HepG2 (cell line): ENCODE measurements around the gene MRFAP1L1. TPM values are rescaled to one million over a fixed set of nuclear protein-coding genes. Genes with fewer than 3 reads are reported as not detected.
A peak's percentile ranks its signal among the peaks of the same experiment; 100 is the strongest.

Experiments
- AKAP8 ChIP-seq: sonication (generic); formaldehyde crosslinking; IDR thresholded peaks from 2 replicates; pipeline ENCODE4 v1.5.1; 2020; ENCODE audit warnings: mild to moderate bottlenecking, missing genetic modification reagents
- DRAP1 ChIP-seq: IDR thresholded peaks from 2 replicates; pipeline ENCODE4 v1.6.1; 2016; ENCODE audit warnings: missing genetic modification reagents, missing compliant biosample characterization
- EED ChIP-seq: sonication (generic); formaldehyde crosslinking; IDR thresholded peaks from 2 replicates; pipeline ENCODE4 v1.5.0; 2020; ENCODE audit warnings: mild to moderate bottlenecking, missing genetic modification reagents
- FOXO4 ChIP-seq: sonication (generic); formaldehyde crosslinking; conservative IDR thresholded peaks from 2 replicates; pipeline ENCODE4 v1.8.1; 2023; ENCODE audit warnings: missing genetic modification reagents
- GATAD2A ChIP-seq: IDR thresholded peaks from 2 replicates; pipeline ENCODE4 v1.6.1; 2016
- KDM1A ChIP-seq: IDR thresholded peaks from 2 replicates; pipeline ENCODE4 v1.6.1; 2016; ENCODE audit warnings: missing compliant biosample characterization
- KDM4B ChIP-seq: sonication (generic); formaldehyde crosslinking; IDR thresholded peaks from 2 replicates; pipeline ENCODE4 v1.4.0; 2020; ENCODE audit warnings: missing genetic modification reagents
- KLF12 ChIP-seq: sonication (generic); formaldehyde crosslinking; IDR thresholded peaks from 2 replicates; pipeline ENCODE4 v1.4.0; 2020; ENCODE audit warnings: missing genetic modification reagents, borderline replicate concordance
- MAZ ChIP-seq, 2 experiments: sonication (generic) in 1 of 2; formaldehyde crosslinking in 1 of 2; IDR thresholded peaks; 2 replicates each; pipeline versions ENCODE4 v1.5.0 to v1.6.1; 2012 to 2020; ENCODE audit warnings: low read depth in 2 of 2, mild to moderate bottlenecking in 2 of 2, borderline replicate concordance in 1 of 2, improper control_type of control experiment in 1 of 2, low read length in 1 of 2, missing genetic modification reagents in 1 of 2, moderate library complexity in 1 of 2
- NR2F6 ChIP-seq, 2 experiments: IDR thresholded peaks; 2 replicates each; pipeline ENCODE4 v1.6.1; 2016; ENCODE audit warnings: antibody characterized with exemption in 1 of 2, mild to moderate bottlenecking in 1 of 2
- PRPF4 ChIP-seq: fragments of 200-400 bp; formaldehyde crosslinking; IDR thresholded peaks from 2 replicates; pipeline ENCODE4 v1.6.1; 2016; ENCODE audit warnings: low read length, low read depth; ENCODE audit not compliant: poor library complexity, severe bottlenecking
- TAF1 ChIP-seq: sonication (generic); formaldehyde crosslinking; IDR thresholded peaks from 2 replicates; pipeline ENCODE4 v1.4.0; 2020; ENCODE audit warnings: missing genetic modification reagents
- THAP11 ChIP-seq: IDR thresholded peaks from 2 replicates; pipeline ENCODE4 v1.6.1; 2016; ENCODE audit warnings: missing biosample characterization, missing genetic modification reagents
- ZFP37 ChIP-seq: sonication (generic); formaldehyde crosslinking; IDR thresholded peaks from 2 replicates; pipeline ENCODE4 v1.4.0; 2020; ENCODE audit warnings: missing genetic modification reagents, borderline replicate concordance
- ZNF563 ChIP-seq: sonication (generic); formaldehyde crosslinking; IDR thresholded peaks from 2 replicates; pipeline ENCODE4 v1.8.0; 2022; ENCODE audit warnings: mild to moderate bottlenecking, moderate library complexity, missing genetic modification reagents
- ZNF609 ChIP-seq: sonication (generic); formaldehyde crosslinking; IDR thresholded peaks from 2 replicates; pipeline ENCODE4 v1.4.0; 2020; ENCODE audit warnings: mild to moderate bottlenecking, missing genetic modification reagents, borderline replicate concordance
- ZNF782 ChIP-seq: sonication (generic); formaldehyde crosslinking; IDR thresholded peaks from 2 replicates; pipeline ENCODE4 v1.4.0; 2020; ENCODE audit warnings: missing genetic modification reagents, mild to moderate bottlenecking, borderline replicate concordance
- ZSCAN20 ChIP-seq: sonication (generic); formaldehyde crosslinking; IDR thresholded peaks from 2 replicates; pipeline ENCODE4 v1.4.0; 2020; ENCODE audit warnings: missing genetic modification reagents, mild to moderate bottlenecking, borderline replicate concordance
- polyA plus RNA-seq, 8 experiments: library from polyadenylated mRNA; depleted of rRNA in 3 of 8; stranded (reverse) in 7 of 8; unstranded in 1 of 8; fragments of >200 nt; fragmentation: Illumina TruSeq in 4 of 8; extraction: Trizol in 4 of 8; gene quantifications; 2 replicates each; pipeline versions ENCODE4 v1.2.1 to v1.2.3, GENCODE V29; 2011 to 2016; ENCODE audit warnings: low read depth in 4 of 8, missing spikeins in 1 of 8, mixed read lengths in 1 of 8; ENCODE audit not compliant: insufficient read depth in 1 of 8
- total RNA-seq, 5 experiments: library from RNA; depleted of rRNA; stranded (reverse); fragments of >200 nt; fragmentation: Illumina TruSeq; extraction: Trizol; gene quantifications; 2 replicates each; pipeline ENCODE4 v1.2.3, GENCODE V29; 2016; ENCODE audit warnings: low read depth in 1 of 5

MRFAP1L1 gene
- total and polyA plus RNA-seq, 2 of the 13 experiments (the other 11 are each of a cell fraction or from before 2014, with no cell fraction given): 44.8 to 76.6 TPM

GRCh38 chr4:6716018-6716911 is 6.6 kb upstream of the MRFAP1L1 start, which contains the start of gene BLOC1S4 (continued):
- TF ChIP-seq FOXO4 (CRISPR knock-in tag) (no peak), THAP11 (peak; percentile 87), PRPF4 (no peak), NR2F6 (IDR thresholded peaks at IDR 0.05) (no peak), NR2F6 (CRISPR knock-in tag; IDR thresholded peaks at IDR 0.05) (peak; percentile 56), DRAP1 (CRISPR knock-in tag) (peak; percentile 61), ZSCAN20 (CRISPR knock-in tag) (no peak; the same call in 1 of the 2 replicates), TAF1 (CRISPR knock-in tag) (peak; percentile 95), GATAD2A (no peak; the same call in 1 of the 2 replicates), ZNF782 (peak; percentile 67), ZNF563 (CRISPR knock-in tag) (peak; percentile 89; the same call in 1 of the 2 replicates), KDM4B (CRISPR knock-in tag) (0 out of 2 replicates have a peak, but pooled peaks have one; percentile 12), ZNF609 (CRISPR knock-in tag) (0 out of 2 replicates have a peak, but pooled peaks have one; percentile 10), MAZ (IDR thresholded peaks at IDR 0.05; ENCODE audit: borderline replicate concordance, low read depth, low read length) (no peak), MAZ (CRISPR knock-in tag; IDR thresholded peaks at IDR 0.05; ENCODE audit: low read depth) (peak; percentile 77), EED (CRISPR knock-in tag) (peak; percentile 91), KLF12 (CRISPR knock-in tag) (0 out of 2 replicates have a peak, but pooled peaks have one; percentile 24), ZFP37 (CRISPR knock-in tag) (peak; percentile 37; the same call in 1 of the 2 replicates), KDM1A (CRISPR knock-in tag) (peak; percentile 11; the same call in 1 of the 2 replicates), AKAP8 (CRISPR knock-in tag) (peak; percentile 57; the same call in 1 of the 2 replicates)
